ENCODE data around the gene TOM1L2.

GRCh38 chr17:17907469-17907868 lies 64.7 kb downstream of the TOM1L2 start:
- no peak for TF ChIP-seq POLR2A (IDR thresholded peaks at IDR 0.05; ENCODE audit: low read depth, low read length)
- TF ChIP-seq POLR2AphosphoS5 (IDR thresholded peaks at IDR 0.05; ENCODE audit: low read depth, low read length): no peak
- TF ChIP-seq TAF1 (IDR thresholded peaks at IDR 0.05; ENCODE audit: low read depth, low read length): no peak
- TF ChIP-seq SPI1 (IDR thresholded peaks at IDR 0.05; ENCODE audit: low read depth, low read length): no peak
- no peak for TF ChIP-seq POU2F2 (IDR thresholded peaks at IDR 0.05; ENCODE audit: low read depth, low read length)
- no peak for TF ChIP-seq PAX5 (IDR thresholded peaks at IDR 0.05; ENCODE audit: insufficient read depth, low read length, severe bottlenecking)

All from GM12891 (cell line).